Effector memory CD4-positive, alpha-beta T cell (primary cell): ENCODE results near the gene MAFF.

Source experiments
- DNase-seq, 3 donors: peaks; one replicate each; pipeline ENCODE4 v3.0.0-alpha.2; 2020
- H3K27ac ChIP-seq: 2 replicates; pipeline ENCODE4 v1.7.0; 2013; ENCODE audit warnings: mild to moderate bottlenecking, low read length, moderate library complexity; ENCODE audit not compliant: insufficient read depth, poor library complexity, severe bottlenecking
- H3K27me3 ChIP-seq: replicated peaks from 2 replicates; pipeline ENCODE4 v1.7.0; 2013; ENCODE audit warnings: mild to moderate bottlenecking, low read length; ENCODE audit not compliant: insufficient read depth, control insufficient read depth, poor library complexity, severe bottlenecking
- H3K36me3 ChIP-seq: 2 replicates; pipeline ENCODE4 v1.7.0; 2013; ENCODE audit warnings: mild to moderate bottlenecking, low read length, moderate library complexity; ENCODE audit not compliant: control insufficient read depth, insufficient read depth
- H3K4me1 ChIP-seq: 2 replicates; pipeline ENCODE4 v1.7.0; 2013; ENCODE audit warnings: low read length, mild to moderate bottlenecking; ENCODE audit not compliant: control insufficient read depth, insufficient read depth, poor library complexity, severe bottlenecking
- H3K4me3 ChIP-seq: 2 replicates; pipeline ENCODE4 v1.7.0; 2013; ENCODE audit warnings: low read length, low read depth, mild to moderate bottlenecking; ENCODE audit not compliant: insufficient read depth, poor library complexity, severe bottlenecking
- H3K9me3 ChIP-seq: 2 replicates; pipeline ENCODE4 v1.7.0; 2013; ENCODE audit warnings: mild to moderate bottlenecking, low read length, moderate library complexity; ENCODE audit not compliant: control insufficient read depth

The MAFF gene

DNA sequence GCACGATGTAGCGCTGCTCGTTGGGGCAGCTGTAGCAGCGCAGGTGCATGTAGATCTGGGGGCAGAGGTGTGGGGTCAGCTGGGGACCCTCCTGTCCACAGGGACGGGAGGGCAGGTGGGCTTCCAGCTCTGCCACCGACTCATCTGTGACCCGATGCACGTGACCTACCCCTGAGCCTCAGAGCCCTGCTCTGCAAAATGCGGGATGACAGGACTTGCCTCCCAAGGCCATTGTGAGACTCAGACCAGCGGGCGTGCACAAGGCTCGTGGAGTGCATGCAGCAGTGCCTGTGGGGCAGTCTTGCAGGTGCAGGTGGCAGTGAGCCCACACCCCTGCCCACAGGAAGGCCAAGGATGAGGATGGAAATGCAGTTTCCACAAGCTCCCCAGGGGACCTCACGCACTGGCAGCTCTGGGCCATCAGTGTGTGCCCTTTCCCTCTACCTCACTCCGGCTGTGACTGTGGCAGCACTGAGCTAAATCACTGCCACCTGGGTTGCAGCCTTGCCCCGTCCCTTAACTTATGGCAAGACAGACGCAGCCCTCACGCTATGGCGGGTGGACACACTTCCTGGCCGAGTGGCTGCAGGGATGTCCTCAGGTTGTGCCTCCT is 44.4 kb downstream of the MAFF start:
- Histone ChIP-seq H3K4me1 (no peaks in the 10 kb centered on the region), H3K36me3 (peaks cover 20% of the 10 kb centered on the region), H3K9me3 (no peaks in the 10 kb centered on the region), H3K27ac (no peak overlapping the region), H3K4me3 (no peak overlapping the region), H3K27me3 (no peaks in the 10 kb centered on the region)
- no peak for DNase-seq

GRCh38 chr22:38246692-38247091 is 44.9 kb downstream of the MAFF start:
- Histone ChIP-seq H3K4me1 (no peaks in the 10 kb centered on the region), H3K36me3 (peaks cover 20% of the 10 kb centered on the region), H3K27ac (no peak overlapping the region), H3K4me3 (no peak overlapping the region), H3K9me3 (no peaks in the 10 kb centered on the region), H3K27me3 (no peaks in the 10 kb centered on the region)
- no peak for DNase-seq

GRCh38 chr22:38247713-38248112 is 45.9 kb downstream of the MAFF start:
- no peaks in the 10 kb centered on the region for H3K27me3 ChIP-seq
- H3K27ac ChIP-seq = no peak overlapping the region
- no peak for DNase-seq
- no peaks in the 10 kb centered on the region for H3K4me1 ChIP-seq
- peaks cover 20% of the 10 kb centered on the region for H3K36me3 ChIP-seq
- no peak overlapping the region for H3K4me3 ChIP-seq
- no peaks in the 10 kb centered on the region for H3K9me3 ChIP-seq

DNA sequence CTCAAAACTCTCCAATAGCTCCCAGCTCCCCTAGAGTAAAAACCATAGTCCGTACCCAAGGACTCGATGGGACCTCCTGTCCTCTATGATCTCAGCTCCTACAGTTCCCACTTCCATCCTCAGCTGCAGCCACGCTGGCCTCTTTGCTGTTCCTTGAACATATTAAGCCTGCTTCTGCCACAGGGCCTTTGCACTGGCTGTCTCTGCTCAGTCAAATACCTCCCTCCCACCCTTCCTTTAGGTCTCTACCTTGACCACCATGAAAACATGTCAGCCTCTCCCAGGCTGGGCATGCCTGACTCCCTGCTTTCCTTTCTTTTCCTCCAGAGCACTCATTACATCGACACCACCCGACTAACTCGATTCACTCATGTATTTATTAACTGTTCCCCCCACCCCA is 46.5 kb downstream of the MAFF start:
- H3K4me1 ChIP-seq = no peaks in the 10 kb centered on the region

DNA sequence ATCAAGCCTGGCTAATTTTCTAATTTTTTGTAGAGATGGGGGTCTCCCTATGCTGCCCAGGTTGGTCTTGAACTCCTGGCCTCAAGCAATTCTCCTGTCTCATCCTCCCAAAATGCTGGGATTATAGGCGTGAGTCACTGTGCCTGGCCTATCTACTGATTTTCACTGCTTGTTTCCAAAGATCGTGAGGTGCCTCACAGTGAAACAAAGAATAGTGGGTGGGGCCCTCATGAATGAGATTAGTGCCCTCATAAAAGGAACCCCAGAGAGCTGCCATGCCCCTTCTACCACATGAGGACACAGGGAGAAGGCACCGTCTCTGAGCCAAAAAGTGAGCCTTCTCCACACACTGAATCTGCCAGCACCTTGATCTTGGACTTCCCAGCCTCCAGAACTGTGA is 47.5 kb downstream of the MAFF start:
- Histone ChIP-seq H3K4me3 (no peak overlapping the region), H3K27ac (no peak overlapping the region), H3K4me1 (no peaks in the 10 kb centered on the region), H3K27me3 (no peaks in the 10 kb centered on the region), H3K36me3 (peaks cover 20% of the 10 kb centered on the region), H3K9me3 (no peaks in the 10 kb centered on the region)
- no peak for DNase-seq

More for the DNA sequence above, 46.5 kb downstream of the MAFF start:
- H3K27me3 ChIP-seq = no peaks in the 10 kb centered on the region
- no peaks in the 10 kb centered on the region for H3K9me3 ChIP-seq
- H3K27ac ChIP-seq = no peak overlapping the region
- no peak overlapping the region for H3K4me3 ChIP-seq
- DNase-seq = no peak
- peaks cover 20% of the 10 kb centered on the region for H3K36me3 ChIP-seq

DNA sequence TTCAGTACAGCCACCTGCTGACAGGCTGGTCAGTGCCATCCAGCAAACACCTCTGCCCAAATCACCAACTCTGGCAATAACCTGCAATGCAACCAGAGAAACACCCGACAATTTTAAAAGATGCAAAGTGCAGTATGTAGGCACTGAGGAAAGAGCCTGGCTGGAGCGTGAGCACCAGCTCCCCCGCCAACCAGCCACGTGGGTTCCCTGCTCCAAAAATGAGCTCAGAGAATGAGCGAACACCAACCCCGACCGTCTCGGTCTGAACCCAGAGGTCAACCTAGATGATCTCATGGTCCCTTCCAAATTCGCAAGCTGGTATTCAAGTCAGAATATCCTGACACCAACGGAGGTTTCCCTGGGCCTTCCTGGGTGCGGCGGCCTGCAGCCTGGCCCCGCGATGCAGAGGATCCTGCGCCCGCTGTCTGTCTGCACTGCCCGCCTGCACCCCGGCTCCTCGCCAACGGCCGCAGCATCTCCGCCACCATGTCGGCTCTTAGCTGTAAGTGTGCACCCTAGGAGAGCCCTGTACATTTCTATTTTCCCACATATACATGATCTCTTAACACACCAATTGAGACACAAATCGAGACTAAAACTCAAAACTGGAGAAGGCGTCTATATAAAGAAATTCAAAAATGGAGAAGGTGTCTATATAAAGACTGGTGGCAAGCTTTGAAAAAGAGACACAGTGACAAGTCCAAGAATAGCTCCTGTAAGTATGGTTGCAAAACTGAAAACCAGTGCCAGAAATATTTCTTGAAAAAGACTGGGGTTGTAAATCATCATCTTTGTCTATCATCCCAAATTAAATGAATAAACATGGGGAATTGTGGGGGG is 48.2 kb downstream of the MAFF start:
- Histone ChIP-seq H3K36me3 (peaks cover 20% of the 10 kb centered on the region), H3K4me1 (no peaks in the 10 kb centered on the region), H3K9me3 (no peaks in the 10 kb centered on the region), H3K4me3 (no peak overlapping the region), H3K27ac (no peak overlapping the region), H3K27me3 (no peaks in the 10 kb centered on the region)
- no peak for DNase-seq

GRCh38 chr22:38250643-38251340 is 49.0 kb downstream of the MAFF start:
- H3K27ac ChIP-seq = no peak overlapping the region
- DNase-seq = no peak

DNA sequence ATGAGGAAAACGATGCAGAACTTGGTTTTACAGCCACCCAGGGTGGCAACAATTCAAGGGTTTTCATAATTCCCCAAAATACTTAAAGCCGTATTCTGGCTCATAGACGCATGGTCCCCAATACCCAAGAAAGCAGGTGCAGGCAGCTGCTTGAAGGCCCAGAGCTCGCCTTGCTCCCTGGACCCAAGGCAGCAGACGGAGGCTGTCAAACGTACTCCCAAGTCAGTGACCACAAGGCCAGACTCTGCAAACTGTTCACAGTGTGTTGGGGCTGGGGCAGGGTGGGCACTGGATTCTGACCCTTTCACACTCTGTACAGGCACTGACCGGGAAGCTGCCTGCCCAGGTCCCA is 49.5 kb downstream of the MAFF start:
- no peaks in the 10 kb centered on the region for H3K4me1 ChIP-seq
- no peaks in the 10 kb centered on the region for H3K9me3 ChIP-seq
- H3K27me3 ChIP-seq = no peaks in the 10 kb centered on the region
- peaks cover 14% of the 10 kb centered on the region for H3K36me3 ChIP-seq
- H3K27ac ChIP-seq = no peak overlapping the region
- no peak for DNase-seq
- H3K4me3 ChIP-seq = no peak overlapping the region

More at GRCh38 chr22:38250643-38251340, 49.0 kb downstream of the MAFF start:
- Histone ChIP-seq H3K27me3 (no peaks in the 10 kb centered on the region), H3K36me3 (peaks cover 19% of the 10 kb centered on the region), H3K9me3 (no peaks in the 10 kb centered on the region), H3K4me3 (no peak overlapping the region), H3K4me1 (no peaks in the 10 kb centered on the region)

DNA sequence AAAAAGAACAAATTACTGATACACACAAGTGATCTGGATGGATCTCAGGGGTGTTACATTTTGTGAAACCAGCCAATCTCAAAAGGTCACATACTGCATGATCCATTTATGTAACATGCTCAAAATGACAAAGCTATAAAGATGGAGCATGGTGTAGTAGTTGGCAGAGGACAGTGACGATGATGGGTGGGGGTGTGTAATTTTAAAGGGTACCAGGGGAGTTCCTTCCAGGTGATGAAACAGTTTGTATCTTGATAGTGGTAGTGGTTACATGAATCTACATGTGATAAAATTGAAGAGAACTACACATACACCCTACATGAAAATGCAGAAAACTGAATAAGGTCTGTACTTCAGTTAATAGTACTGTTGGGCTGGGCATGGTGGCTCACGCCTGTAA is 53.9 kb downstream of the MAFF start:
- no peaks in the 10 kb centered on the region for H3K4me1 ChIP-seq
- no peak overlapping the region for H3K27ac ChIP-seq
- H3K9me3 ChIP-seq = no peaks in the 10 kb centered on the region
- H3K36me3 ChIP-seq = no peaks in the 10 kb centered on the region
- H3K4me3 ChIP-seq = no peak overlapping the region
- no peak for DNase-seq
- H3K27me3 ChIP-seq = no peaks in the 10 kb centered on the region

- DNase-seq = no peak
- no peak overlapping the region for H3K27ac ChIP-seq
- H3K4me1 ChIP-seq = no peaks in the 10 kb centered on the region
- no peak overlapping the region for H3K4me3 ChIP-seq
- H3K36me3 ChIP-seq = no peaks in the 10 kb centered on the region
- no peaks in the 10 kb centered on the region for H3K9me3 ChIP-seq
- no peaks in the 10 kb centered on the region for H3K27me3 ChIP-seq
Measured at GRCh38 chr22:38257181-38257580, 55.4 kb downstream of the MAFF start.
